NT2/D1 (cell line): Measurements from ENCODE around the gene CAVIN3.

Source experiments
- DNase-seq: peaks from one replicate; pipeline ENCODE4 v3.0.0-alpha.2; 2011; ENCODE audit warnings: low read depth, low spot score
- H3K27me3 ChIP-seq: 2 replicates; pipeline ENCODE4 v1.6.0; 2011; ENCODE audit warnings: mild to moderate bottlenecking; ENCODE audit not compliant: insufficient read length, insufficient read depth
- H3K36me3 ChIP-seq: 2 replicates; pipeline ENCODE4 v1.6.1; 2011; ENCODE audit warnings: mild to moderate bottlenecking, low read length, mixed read lengths; ENCODE audit not compliant: insufficient read depth, insufficient read length
- H3K4me1 ChIP-seq: 2 replicates; pipeline ENCODE4 v1.5.1; 2011; ENCODE audit not compliant: insufficient read depth, insufficient read length
- H3K4me3 ChIP-seq: 2 replicates; pipeline ENCODE4 v1.5.1; 2011; ENCODE audit warnings: low read depth; ENCODE audit not compliant: insufficient read length
- H3K9ac ChIP-seq: 2 replicates; pipeline ENCODE4 v1.6.0; 2011; ENCODE audit warnings: low read depth; ENCODE audit not compliant: insufficient read length
- H3K9me3 ChIP-seq: 2 replicates; pipeline ENCODE4 v1.5.1; 2011; ENCODE audit warnings: mild to moderate bottlenecking, low read length; ENCODE audit not compliant: insufficient read depth
- SUZ12 ChIP-seq: IDR thresholded peaks from 2 replicates; pipeline ENCODE4 v1.6.1; 2011; ENCODE audit not compliant: insufficient read length, insufficient read depth; ENCODE audit errors: extremely low read depth
- YY1 ChIP-seq: IDR thresholded peaks from 2 replicates; pipeline ENCODE4 v1.6.1; 2011; ENCODE audit not compliant: insufficient read length, insufficient read depth
- ZNF274 ChIP-seq: IDR thresholded peaks from 2 replicates; pipeline ENCODE4 v1.6.1; 2011; ENCODE audit warnings: mild to moderate bottlenecking, low read depth, low read length

CAVIN3 gene

DNA sequence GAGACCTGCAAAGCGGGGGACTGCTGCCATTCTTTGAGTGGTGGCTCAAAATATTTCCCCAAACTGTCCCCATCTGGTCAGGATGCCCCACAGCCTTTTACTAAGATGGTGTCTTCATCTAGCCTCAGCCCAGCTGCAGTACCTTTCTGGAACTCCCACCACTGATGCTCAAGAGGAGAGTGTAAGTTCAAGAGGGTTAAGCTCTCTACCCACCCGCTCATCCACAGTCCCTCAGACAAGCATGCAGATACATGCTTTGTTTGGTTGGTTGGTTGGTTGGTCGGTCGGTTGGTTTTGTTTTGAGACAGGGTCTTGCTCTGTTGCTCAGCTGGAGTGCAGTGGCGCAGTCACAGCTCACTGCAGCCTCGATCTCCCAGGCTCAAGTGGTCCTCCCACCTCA is 14.5 kb upstream of the CAVIN3 start:
- Histone ChIP-seq H3K36me3 (peaks cover 4% of the 10 kb centered on the region), H3K9ac (no peak overlapping the region), H3K9me3 (no peaks in the 10 kb centered on the region), H3K27me3 (no peaks in the 10 kb centered on the region), H3K4me3 (no peak overlapping the region), H3K4me1 (no peaks in the 10 kb centered on the region)
- TF ChIP-seq YY1 = no peak
- no peak for TF ChIP-seq ZNF274
- TF ChIP-seq SUZ12 = no peak
- no peak for DNase-seq

DNA sequence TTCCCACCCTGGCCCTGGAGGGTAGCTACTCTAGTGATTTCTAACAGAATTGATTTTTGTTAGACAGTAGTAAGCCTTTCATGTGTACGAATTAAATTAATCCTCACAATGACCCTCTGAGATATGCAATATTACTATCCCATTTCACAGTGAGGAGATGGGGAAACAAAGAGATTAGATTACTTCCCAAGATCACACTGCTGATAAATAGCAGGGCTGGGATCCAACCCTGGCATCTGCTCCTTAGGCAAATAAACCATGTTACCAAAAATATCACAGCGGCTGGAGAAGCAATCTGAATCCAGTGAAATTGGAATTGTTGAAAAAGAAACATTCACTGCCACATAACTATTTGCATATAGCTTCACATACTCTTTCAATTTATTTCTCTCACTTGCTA is 12.8 kb upstream of the CAVIN3 start:
- peaks cover 4% of the 10 kb centered on the region for H3K36me3 ChIP-seq

DNA sequence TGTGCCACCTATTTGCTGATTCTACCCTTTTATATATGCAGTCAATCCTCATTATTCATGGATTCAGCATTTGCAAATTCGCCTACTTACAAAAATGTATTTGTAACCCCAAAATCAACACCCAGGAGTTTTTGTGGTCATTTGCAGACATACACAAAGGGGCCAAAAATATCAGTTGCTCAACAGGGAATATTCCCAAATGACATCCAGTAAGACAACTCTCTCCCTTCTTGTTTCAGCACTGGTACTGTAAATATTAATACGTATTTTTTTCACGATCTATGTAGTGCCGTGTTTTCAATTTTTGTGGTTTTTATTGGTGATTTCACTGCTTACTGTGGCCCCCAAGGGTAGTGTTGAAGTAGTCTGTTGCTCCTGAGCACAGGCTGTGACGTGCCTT is 11.8 kb upstream of the CAVIN3 start:
- H3K36me3 ChIP-seq = peaks cover 4% of the 10 kb centered on the region
- H3K4me3 ChIP-seq = no peak overlapping the region
- TF ChIP-seq ZNF274 (no peak), SUZ12 (no peak), YY1 (no peak)
- no peak overlapping the region for H3K9ac ChIP-seq
- H3K27me3 ChIP-seq = no peaks in the 10 kb centered on the region
- H3K4me1 ChIP-seq = no peaks in the 10 kb centered on the region
- no peaks in the 10 kb centered on the region for H3K9me3 ChIP-seq
- no peak for DNase-seq

More for the DNA sequence above, 12.8 kb upstream of the CAVIN3 start:
- H3K27me3 ChIP-seq = no peaks in the 10 kb centered on the region
- TF ChIP-seq ZNF274 = no peak
- TF ChIP-seq SUZ12 = no peak
- no peak for TF ChIP-seq YY1
- no peak for DNase-seq
- no peaks in the 10 kb centered on the region for H3K9me3 ChIP-seq
- no peak overlapping the region for H3K4me3 ChIP-seq
- H3K9ac ChIP-seq = no peak overlapping the region
- no peaks in the 10 kb centered on the region for H3K4me1 ChIP-seq

DNA sequence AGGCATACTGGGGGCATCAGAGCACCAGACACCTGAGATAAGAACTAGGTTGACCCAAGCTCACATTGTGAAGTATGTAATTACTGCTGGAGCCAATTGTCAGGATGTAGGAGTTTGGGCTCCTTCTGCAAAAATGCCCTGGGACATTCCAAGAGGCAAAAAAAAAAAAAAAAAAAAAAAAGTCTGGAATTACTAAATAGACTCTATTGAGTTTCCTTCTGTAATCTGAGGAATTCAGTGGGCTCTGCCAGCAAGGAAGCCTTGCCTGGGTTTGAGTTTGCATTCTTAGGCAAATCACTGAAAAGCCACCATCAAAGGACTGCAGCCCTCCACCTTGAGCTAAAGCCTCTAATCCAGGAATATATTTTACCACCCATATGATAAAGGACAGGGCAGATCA is 8.0 kb upstream of the CAVIN3 start:
- Histone ChIP-seq H3K27me3 (no peaks in the 10 kb centered on the region), H3K9me3 (no peaks in the 10 kb centered on the region), H3K36me3 (no peaks in the 10 kb centered on the region), H3K4me1 (no peaks in the 10 kb centered on the region), H3K4me3 (no peak overlapping the region), H3K9ac (no peak overlapping the region)
- DNase-seq = no peak
- TF ChIP-seq SUZ12 (no peak), ZNF274 (no peak), YY1 (no peak)

DNA sequence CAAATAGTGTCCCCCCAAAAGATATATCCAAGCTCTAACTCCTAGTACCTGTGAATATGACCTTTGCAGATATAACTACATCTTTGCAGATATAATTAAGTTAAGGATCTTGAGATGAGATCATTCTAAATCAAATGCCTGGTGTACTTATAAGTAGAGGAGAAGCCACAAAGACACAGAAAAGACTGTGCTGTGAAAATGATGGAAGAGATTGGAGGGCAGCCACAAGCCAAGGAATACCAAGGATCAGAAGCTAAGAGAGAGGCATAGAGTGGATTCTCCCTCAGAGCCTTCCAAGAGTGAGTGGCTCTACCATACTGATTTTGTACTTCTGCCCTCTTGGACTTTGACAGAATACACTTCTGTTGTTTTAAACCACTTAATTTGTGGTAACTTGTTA is 7.5 kb upstream of the CAVIN3 start:
- no peak overlapping the region for H3K9ac ChIP-seq
- no peaks in the 10 kb centered on the region for H3K36me3 ChIP-seq
- no peaks in the 10 kb centered on the region for H3K4me1 ChIP-seq
- no peaks in the 10 kb centered on the region for H3K9me3 ChIP-seq
- H3K4me3 ChIP-seq = no peak overlapping the region
- H3K27me3 ChIP-seq = no peaks in the 10 kb centered on the region
- DNase-seq = no peak
- TF ChIP-seq SUZ12 (no peak), ZNF274 (no peak)

DNA sequence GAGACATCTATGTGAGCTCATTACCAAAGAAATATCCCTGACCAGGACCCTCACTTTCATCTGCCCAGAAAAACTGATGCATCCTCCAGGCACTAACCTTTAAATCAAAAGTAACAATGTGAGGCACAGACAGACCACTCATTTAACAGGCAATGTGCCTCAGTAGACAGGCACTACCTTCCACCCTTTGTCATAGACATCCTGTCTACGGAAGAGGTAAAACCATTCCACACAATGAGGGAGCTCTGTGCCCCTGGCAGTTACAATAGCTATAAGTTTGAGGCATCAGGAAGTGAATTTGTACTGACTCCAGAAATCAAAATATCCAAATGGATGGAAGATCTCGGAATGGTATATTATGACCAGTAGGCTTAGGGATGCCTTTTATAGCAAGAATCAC is 6.7 kb upstream of the CAVIN3 start:
- Histone ChIP-seq H3K36me3 (no peaks in the 10 kb centered on the region), H3K4me3 (no peak overlapping the region), H3K27me3 (no peaks in the 10 kb centered on the region), H3K9me3 (no peaks in the 10 kb centered on the region), H3K4me1 (no peaks in the 10 kb centered on the region), H3K9ac (no peak overlapping the region)
- TF ChIP-seq SUZ12 = no peak
- no peak for TF ChIP-seq ZNF274
- no peak for TF ChIP-seq YY1
- DNase-seq = no peak

DNA sequence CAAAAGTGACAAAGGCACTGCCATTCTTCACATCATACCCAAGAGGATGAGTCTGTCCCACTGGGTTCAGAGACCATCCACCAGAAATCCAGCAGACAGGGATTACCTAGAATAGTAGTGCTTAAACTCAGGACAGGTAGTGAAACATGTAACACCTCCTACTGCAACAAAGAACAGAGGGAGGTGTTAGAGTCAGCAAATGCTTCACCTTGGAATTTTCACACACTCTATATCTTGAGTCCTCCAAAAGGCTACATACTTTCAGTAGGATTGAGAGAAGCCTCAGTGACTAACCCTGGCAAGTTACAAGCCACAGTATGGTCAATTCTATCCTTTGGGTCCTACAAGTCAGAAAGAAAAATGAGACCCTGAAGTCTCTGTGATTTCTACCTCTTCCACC is 6.0 kb upstream of the CAVIN3 start:
- H3K9ac ChIP-seq = no peak overlapping the region
- TF ChIP-seq SUZ12 (no peak), YY1 (no peak), ZNF274 (no peak)

More for the DNA sequence above, 6.0 kb upstream of the CAVIN3 start:
- H3K27me3 ChIP-seq = no peaks in the 10 kb centered on the region
- H3K4me3 ChIP-seq = no peak overlapping the region
- no peaks in the 10 kb centered on the region for H3K9me3 ChIP-seq
- no peaks in the 10 kb centered on the region for H3K36me3 ChIP-seq
- DNase-seq = no peak
- peaks cover 3% of the 10 kb centered on the region for H3K4me1 ChIP-seq
